Frontal cortex (tissue), 4 donors: ENCODE results near the gene EIF2B2. TPM values are rescaled to one million over a fixed set of nuclear protein-coding genes. Genes with fewer than 3 reads are reported as not detected.

Experiments used
- DNase-seq, 2 donors: peaks; one replicate each; pipeline ENCODE4 v3.0.0; 2012; ENCODE audit warnings: low spot score in 2 of 2
- FAIRE-seq: peaks from 2 replicates; lab custom pipeline; 2012; peaks lifted over from hg19 to GRCh38; lab: Jason Lieb, UNC
- total RNA-seq: library from RNA; depleted of rRNA; stranded (reverse); fragments of >200 nt; gene quantifications from one replicate; pipeline ENCODE4 v1.2.3, GENCODE V29; 2014
- donor health status: control.
- donor health status: control.
- donor health status: control.

The EIF2B2 gene
- total RNA-seq, 1 donor from 2014 or later: 26.5 TPM

- FAIRE-seq (no peak), DNase-seq (peak in 1 of 2 donors; percentile 58)
Observed at GRCh38 chr14:74973003-74973653, 29.6 kb upstream of the EIF2B2 start.

GRCh38 chr14:74973905-74974363 is 28.8 kb upstream of the EIF2B2 start:
- DNase-seq (no peak), FAIRE-seq (no peak)

- DNase-seq (no peak), FAIRE-seq (no peak)
Observed at GRCh38 chr14:74974364-74975058, 28.2 kb upstream of the EIF2B2 start.

DNA sequence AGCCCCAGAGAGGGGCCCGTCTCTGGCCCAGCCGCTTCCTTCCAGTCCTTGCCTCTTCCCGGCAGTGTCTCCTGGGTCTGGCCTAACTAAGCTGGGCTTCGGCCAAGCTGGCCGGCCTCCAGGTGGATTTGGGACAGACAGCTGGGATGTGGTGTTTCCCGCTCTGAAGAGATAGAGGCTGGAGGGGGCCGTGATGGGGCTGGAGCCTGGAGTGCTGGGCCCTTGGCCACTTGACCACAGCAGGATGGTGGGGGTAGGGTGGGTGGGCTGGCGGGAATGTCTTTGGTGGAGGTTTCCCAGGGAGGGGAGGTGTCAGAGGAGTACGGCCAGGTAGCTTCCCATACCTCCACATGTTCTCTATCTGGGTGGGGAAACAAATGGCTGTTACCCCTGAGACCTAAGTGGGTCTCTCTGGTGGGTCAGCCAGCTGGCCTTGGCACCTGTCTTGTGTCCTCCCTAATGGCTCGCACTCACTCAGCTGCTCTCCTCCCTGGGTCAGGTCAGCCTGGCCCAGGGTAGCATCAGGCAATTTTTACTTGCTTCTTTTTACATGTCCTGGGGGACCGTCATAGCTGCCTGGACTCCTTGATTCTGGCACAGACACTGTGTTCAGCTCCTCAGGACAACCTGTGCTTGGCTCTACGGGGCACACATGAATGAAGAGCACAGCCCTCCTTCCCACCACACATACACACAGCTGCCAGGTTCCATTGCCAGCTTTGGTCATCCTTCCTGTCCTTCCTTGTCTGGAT is 27.5 kb upstream of the EIF2B2 start:
- no peak for DNase-seq
- FAIRE-seq: no peak

DNA sequence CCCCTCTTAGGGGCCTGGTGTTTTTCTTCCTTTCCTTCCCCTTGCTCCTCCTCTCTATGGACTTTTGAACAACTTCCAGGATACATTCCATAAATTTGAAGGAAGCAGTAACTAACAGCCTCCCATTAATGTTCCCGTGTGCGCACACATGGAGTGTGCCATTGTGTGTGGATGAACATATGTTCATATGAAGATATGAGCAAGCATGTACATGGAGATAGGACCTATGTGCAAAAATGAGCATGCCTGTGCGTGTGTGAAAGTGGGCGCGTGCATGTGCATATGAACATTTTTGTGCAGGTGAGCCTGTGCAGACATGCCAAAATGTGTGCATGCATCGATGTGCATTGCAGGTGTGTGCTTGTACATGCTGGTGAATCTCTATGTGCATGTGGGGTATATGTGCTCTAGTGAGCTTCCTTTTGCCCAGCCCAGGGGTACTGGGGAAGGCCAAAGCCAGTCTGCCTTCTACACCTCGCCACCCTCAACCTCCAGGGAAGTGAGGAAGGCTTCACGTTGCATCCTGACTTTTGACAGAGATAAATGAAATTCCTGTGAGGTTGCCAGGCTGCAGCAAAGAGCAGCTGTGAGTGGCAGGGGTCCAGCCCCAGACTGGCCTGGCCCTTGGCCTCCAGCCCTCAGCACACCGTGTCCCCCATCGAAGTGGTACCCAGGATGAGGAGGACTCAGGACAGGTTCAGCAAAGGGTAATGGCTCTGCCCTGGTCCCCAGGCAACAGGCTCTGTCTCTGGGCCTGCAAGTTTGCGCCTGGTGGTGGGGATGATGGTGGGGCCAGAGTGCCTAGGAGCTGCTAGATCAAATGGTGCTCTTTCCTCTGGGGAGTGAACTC is 26.2 kb upstream of the EIF2B2 start:
- DNase-seq (no peak), FAIRE-seq (no peak)

DNA sequence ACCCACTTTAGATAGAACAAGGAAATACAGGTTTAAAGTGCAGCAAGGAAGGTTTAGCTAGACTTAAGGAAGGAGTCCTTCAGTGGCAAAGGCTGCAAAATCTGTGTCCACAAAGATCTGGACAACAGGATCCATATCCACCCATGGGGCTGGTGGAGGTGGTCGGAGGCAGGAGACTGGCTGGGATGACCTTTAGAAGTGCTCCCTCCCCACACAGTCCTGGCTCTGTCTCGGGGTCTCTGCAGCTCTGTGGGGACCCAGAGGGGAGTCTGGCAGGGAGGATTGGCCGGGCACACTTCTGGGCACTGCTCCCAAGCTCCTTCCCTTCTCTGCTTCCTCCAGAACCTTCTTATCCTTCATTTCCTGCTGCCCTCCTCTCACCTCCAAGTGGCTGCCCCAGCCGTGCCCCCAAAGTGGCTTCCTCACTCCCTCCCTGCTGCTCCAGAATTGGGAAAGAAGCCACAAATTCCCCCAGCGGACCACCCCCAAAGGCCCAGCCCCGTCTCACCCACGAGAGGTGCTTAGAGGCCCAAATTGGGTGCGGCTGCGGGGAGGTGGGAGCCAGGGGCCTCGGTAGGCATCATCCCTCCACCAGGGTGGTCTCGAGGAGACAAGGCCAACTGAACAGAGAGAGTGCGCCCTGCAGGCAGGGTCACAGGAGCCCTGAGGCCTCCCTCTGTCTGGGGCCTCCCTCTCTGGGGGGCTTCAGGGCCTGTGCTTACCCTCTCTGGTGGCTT is 25.4 kb upstream of the EIF2B2 start:
- DNase-seq (no peak), FAIRE-seq (no peak)

- FAIRE-seq (no peak), DNase-seq (no peak)
Observed at GRCh38 chr14:74977901-74978385, 24.8 kb upstream of the EIF2B2 start.

DNA sequence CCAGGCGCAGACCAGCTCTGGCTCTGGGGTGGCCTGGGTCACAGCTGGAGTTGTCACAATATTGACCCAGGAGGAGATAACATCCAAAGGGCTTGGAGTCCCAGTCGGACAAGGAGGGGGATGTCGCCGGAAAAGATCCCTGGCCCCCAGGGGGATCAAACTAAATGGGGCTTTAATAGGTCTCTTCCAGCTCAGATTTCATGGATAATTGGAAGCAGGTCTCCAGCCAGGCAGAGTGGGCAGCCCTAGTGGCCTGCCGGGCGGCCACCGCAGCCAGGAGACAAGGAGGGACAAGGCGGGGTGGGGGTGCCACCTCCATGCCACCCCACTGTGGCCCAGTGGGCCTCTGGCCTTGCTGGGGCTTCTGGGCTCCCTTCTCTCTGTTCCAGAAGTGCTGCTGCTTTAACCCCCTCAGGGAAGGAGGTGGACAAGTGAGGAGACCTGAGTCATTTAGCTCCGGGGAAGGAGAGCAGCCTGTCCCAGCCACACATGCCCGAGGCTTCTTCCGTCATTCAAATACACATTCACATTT is 24.2 kb upstream of the EIF2B2 start:
- no peak for FAIRE-seq
- no peak for DNase-seq

DNA sequence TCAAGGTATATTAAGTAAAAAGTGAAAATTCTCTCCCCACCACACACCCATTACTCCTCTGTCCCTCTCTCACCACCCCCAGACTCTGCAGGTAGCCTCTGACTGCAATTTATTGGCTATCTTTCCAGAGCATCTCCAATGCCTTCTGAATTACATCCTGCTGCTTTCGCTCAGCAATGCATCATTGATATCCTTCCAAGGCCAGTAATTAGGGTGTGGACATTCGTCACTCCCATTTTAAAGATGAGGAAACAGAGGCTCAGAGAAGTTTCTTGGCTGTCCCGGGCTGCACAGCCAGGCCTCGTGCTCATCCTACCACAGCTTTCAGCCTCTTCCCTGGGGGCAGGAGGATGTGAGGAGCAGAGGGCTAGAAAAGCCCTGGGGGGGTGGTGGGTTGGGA is 23.7 kb upstream of the EIF2B2 start:
- no peak for FAIRE-seq
- no peak for DNase-seq

DNA sequence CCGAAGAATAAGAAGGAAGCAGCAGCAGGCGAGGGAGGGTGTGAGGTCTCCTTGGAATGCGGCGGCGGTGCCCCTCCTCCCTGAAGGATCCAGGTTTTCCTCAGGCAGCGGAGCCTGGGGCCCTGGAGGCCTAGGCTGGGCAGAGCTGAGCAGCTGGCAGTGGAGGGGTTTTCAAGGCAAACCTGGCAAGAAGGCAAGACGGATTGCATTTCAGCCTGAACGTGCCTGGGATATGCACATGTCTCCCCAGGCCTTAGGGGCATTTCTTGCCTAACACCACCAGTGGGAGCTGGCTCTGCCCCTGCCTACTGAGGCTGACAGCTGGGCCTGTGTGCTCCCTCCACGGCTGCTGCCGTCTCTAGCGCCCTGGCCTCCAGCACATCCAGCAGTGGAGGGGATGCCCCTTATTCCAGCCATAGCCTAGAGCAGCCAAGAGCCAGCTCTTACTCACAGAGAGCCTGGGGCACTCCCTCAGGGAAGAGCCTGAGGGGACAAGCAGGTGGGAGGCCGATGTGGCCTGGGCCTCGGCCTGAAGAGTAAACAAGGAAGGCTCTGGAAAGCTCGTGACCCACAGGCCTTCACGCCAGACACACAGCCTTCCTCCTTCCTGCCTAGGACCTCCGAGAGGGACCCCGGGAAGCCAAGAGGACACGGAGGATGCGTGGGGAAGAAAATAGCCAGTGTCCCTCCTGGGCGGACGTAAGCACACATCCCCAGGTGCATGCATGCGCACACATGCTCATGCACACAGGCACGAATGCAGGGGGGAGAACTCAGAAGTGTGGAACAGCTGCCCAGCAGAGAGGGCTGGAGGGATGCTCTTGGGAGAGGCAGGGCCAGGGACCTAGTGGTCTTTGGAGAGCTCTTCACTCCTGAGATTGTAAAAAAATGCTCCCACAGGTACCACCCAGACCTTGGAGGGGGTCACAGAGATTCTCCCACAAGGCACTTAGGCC is 23.0 kb upstream of the EIF2B2 start:
- no peak for DNase-seq
- no peak for FAIRE-seq

DNA sequence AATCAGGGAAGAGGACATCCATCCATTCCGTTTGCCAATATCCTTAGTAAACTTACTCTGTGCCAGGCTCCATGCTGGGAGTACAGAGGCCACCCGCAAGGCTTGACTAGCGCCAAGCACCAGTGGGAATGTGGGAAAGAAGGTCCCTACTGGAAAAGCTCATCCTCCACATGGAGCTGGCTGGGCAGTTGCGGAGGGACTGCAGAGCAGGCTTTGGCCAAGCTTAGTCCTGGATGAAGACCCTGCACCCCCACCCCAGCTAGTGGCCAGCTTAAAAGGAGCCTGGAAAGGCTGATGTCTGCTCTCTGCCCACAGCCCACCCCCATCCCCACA is 22.4 kb upstream of the EIF2B2 start:
- DNase-seq: no peak
- no peak for FAIRE-seq

- DNase-seq: no peak
- FAIRE-seq: no peak
Observed at GRCh38 chr14:74980731-74981461, 21.8 kb upstream of the EIF2B2 start.

GRCh38 chr14:74981462-74981782 is 21.3 kb upstream of the EIF2B2 start:
- no peak for FAIRE-seq
- DNase-seq: no peak

GRCh38 chr14:74981833-74982232 is 20.9 kb upstream of the EIF2B2 start:
- no peak for FAIRE-seq

DNA sequence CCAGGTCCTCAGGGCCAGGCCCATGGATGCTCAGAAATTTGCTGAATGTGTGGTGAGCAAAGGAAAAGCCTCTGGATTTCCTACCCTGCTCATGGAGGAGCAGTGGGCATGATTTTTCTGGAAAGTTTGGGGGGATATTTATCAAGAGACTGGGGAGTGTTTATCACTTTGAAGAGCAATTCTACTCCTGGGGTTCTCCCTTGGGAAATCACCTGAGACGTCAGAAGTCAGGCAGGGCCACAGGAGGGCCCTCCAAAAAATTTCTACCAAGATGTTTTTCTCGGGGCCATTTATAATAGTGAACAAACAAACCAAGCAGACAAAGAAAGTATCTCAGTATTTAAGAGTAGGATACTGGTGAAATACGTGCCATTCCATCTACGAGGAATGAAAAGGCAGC is 20.1 kb upstream of the EIF2B2 start:
- DNase-seq: no peak
- no peak for FAIRE-seq

More at GRCh38 chr14:74981833-74982232, 20.9 kb upstream of the EIF2B2 start:
- no peak for DNase-seq

DNA sequence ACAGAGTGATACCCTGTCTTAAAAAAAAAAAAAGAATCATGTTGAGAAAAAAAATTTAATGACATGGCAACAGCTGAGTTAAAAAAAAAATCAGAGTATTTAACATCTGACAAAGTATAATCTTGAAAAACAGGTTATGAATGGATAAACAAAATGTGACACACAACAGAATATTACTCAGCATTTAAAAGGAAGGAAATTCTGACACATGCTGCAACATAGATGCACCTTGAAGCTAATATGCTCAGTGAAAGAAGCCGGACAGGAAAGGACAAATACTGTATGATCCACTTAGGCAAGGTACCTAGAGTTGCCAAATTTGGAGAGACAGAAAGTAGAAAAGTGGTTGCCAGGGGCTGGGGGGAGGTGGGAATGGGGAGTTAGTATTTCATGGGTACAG is 19.4 kb upstream of the EIF2B2 start:
- FAIRE-seq (no peak), DNase-seq (no peak)

- DNase-seq (no peak), FAIRE-seq (no peak)
Observed at GRCh38 chr14:74984236-74985027, 18.3 kb upstream of the EIF2B2 start.
